ENCODE data around the gene ATG10.
"Not testable (repeated sequence)": the region's sequence is repeated elsewhere in the genome, so short reads cannot be mapped to it uniquely, and the experiment has no call there.

Gene ATG10

DNA sequence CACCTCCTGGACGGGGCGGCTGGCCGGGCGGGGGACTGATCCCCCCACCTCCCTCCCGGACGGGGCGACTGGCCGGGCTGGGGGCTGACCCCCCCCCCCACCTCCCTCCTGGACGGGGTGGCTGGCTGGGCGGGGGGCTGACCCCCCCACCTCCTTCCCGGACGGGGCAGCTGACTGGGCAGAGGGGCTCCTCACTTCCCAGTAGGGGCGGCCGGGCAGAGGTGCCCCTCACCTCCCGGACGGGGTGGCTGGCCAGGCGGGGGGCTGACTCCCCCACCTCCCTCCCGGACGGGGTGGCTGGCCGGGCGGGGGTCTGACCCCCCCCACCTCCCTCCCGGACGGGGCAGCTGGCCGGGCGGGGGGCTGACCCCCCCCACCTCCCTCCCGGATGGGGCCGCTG lies 11.3 kb downstream of the ATG10 start:
- not testable (repeated sequence) for DNase-seq

GRCh38 chr5:81983563-81983962 lies 11.7 kb downstream of the ATG10 start:
- not testable (repeated sequence) for DNase-seq

- no peak for DNase-seq
Observed at GRCh38 chr5:81986126-81986525, 14.3 kb downstream of the ATG10 start.

DNA sequence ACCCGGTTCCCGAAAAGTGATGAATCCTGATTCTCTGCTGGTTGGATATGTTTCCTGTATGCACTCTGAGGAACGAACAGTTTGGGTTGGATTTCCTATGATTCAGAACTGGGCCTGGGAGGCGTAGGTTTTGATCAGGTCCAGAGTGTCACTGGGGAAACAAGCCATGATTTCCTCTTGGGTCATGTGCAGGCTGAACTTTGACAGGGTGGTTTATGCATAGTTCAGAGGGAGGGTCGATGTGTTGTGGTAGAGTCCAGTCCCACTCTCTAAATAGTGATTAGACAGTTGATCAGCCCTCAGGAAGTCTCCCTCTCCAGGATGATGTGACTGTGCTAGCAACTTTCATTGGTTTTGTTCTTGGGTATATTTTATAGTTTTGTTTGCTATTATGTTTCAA lies 17.4 kb downstream of the ATG10 start:
- DNase-seq: no peak

GRCh38 chr5:81994679-81995078 lies 22.9 kb downstream of the ATG10 start:
- DNase-seq: no peak

GRCh38 chr5:81995407-81995806 lies 23.6 kb downstream of the ATG10 start:
- DNase-seq: no peak

DNA sequence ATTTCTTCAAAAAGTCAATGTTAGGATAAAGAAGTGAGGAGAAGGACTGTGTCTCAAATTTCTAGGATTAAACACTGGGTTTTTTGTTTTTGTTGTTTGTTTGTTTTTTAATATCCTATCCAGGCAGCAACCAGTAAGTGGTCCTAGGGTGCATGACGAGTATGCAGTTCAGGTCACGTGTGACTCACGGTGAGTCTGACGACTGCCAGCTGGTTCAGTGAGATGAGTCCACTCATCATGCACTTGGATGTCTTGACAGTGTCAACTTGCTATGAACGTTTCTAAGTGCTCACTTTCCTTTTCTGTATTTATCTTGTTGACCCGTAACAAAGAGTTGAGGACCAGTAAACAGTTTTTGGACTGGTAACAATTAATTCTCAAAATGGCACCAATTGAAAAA lies 32.7 kb downstream of the ATG10 start:
- no peak for DNase-seq

DNA sequence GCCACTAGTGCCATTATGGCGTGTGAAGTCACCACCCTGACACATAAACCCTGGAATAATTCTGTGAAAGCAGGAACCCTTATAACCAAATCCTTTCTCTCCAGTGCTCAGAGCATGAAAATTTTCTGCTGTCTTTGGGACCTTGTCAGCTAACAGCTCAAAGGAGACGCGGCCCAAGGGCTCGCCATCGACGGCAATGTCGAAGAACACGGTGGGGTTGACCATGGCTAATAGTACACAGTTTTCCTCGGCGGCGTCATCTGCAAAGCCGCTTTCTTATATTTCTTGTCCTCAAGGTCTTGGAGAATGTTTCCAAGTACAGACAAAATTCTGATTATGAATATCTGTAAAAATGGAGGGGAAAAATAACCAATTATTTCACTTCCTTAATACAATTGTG lies 38.0 kb downstream of the ATG10 start:
- DNase-seq: not testable (repeated sequence)

DNA sequence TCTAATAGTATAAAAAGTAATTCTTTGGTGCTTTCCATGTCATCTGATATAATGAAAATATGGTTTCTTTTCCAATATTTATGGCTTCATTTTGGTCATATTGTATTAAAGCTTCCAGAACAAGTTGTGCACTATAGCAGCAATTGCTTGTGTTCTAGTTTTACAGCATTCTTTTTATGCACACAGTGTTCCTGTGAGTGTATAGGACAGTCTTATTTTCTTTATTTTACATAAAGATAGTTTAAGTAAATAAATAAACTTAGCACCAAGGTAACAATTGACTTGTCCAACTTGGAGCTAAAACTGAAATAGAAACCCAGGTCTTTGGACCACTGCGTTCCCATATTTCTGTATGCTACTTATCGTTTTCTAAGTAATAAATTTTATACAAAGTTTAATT lies 38.9 kb downstream of the ATG10 start:
- DNase-seq: no peak

- no peak for DNase-seq
Observed at GRCh38 chr5:82011761-82012160, 39.9 kb downstream of the ATG10 start.

GRCh38 chr5:82014644-82015043 lies 42.8 kb downstream of the ATG10 start:
- DNase-seq: not testable (repeated sequence)

DNA sequence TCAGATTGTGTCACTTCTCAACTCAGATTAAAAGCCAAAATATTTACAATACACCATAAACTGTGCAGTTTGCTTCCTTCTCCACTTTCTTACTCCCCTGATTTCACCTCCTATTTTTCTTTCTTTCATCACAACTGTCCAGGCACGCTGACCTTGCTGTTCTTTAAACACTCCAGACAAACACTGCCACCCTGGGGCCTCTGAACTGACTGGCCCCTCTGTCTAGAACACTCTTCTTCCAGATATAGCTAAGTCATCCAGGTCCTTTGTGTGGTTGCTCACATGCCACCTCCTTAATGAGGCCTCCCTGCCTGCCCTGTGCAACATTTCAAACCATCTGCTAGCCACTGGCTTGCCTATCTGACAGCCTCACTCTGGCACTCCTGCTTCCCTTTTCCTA lies 46.6 kb downstream of the ATG10 start:
- DNase-seq: no peak

GRCh38 chr5:82019342-82020138 lies 47.7 kb downstream of the ATG10 start:
- DNase-seq: no peak

- no peak for DNase-seq
Observed at GRCh38 chr5:82022499-82022898, 50.7 kb downstream of the ATG10 start.

GRCh38 chr5:82023644-82024043 lies 51.8 kb downstream of the ATG10 start:
- DNase-seq: no peak

GRCh38 chr5:82031220-82032119 lies 59.6 kb downstream of the ATG10 start:
- no peak for DNase-seq

DNA sequence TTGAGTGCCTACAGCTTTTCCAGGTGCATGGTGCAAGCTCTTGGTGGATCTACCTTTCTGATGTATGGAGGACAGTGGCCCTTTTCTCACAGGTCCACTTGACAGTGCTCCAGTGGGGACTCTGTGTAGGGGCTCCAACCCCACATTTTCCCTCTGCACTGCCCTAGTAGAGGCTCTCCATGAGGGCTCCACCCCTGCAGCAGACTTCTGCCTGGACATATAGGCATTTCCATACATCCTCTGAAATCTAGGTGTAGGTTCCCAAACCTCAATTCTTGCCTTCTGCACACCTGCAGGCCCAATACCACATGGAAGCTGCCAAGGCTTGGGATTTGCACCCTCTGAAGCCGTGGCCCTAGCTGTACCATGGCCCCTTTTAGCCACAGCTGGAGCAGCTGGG lies 71.1 kb downstream of the ATG10 start:
- DNase-seq: not testable (repeated sequence)

- no peak for DNase-seq
Observed at GRCh38 chr5:82044010-82044409, 72.2 kb downstream of the ATG10 start.

DNA sequence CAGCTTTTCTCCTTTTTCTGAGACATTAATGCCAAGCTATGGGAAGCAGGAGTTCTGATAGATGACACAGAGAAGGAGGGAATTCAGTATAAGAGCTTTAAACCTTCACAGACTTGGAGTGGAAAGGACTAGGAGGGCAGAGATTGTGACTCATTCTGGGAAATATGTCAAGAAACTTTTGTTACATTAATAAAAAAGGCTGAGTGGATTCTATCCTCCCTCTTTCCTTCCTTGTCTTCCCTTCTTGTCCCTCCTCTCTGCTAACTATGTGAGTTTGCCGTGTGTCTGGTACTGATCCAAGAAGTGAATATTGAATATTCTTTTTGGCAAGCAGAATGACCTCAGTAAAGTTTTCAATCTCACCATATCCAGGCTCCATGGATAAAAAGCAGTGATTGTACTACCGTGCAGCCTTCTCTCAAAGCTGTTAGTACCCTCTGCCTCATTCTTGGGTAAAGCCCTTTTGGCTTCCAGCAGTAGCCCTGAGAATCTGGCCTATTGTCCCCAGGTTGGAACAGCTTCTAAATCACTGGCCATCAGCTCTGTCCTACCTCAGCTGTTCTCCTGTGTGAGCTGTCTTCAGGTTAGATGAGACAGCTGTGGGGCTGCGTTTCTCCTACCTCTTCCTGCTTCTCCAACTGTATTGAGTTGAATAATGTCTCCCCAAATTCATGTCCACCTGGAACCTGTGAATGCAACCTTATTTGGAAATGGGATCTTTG lies 73.9 kb downstream of the ATG10 start:
- no peak for DNase-seq

GRCh38 chr5:82046276-82046647 lies 74.4 kb downstream of the ATG10 start:
- DNase-seq: no peak

DNA sequence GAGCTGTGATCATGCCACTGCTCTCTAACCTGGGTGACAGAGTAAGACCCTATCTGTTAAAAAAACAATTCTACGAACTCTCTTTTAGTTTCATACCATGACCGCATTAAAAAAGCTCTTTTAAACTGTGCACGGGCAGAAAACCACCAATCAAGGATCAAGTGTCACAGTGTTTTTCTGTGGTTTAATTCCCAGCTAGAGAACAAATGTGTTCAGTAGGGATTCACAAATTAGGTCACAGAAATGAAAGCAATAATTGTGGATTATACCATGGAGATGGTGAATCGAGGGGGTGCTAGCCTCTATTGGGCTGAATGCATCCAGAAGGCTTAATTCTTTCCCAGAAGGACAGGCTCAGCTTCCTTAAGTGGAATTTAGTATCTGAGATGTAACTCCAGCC lies 79.1 kb downstream of the ATG10 start:
- no peak for DNase-seq

DNA sequence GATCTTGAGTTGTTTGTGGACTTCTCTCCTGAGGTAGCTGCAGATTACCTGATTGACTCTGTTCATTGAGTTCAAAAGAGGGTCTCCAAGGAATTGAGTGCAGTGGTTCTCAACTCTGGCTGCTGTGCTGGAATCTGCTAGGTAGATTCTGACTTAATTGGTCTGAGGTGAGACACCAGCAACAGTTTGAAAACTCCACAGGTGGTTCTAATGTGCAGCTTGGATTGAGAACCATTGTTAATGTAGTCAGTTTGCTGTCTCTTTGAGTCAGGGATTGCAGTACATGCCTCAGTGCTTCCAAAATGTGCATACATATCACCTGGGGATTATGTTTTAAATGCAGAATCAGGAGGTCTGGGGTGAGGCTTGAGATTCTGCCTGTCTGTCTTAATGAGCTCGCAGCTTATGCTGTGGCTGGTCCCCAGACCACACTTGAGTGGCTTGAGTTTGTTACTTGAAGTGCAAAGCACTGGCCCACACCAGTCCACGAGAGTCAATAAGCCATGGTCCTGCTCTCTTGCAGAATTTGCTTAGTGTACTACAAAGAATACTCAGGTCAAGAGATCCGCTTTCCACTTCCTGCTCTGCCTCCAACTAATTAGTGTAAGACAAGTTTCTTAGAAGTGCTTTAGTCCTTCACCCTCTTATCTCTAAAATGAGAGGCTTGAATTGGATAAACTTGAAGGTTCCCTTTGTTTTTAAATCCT lies 82.3 kb downstream of the ATG10 start:
- DNase-seq: no peak

- DNase-seq: no peak
Observed at GRCh38 chr5:82057051-82057450, 85.2 kb downstream of the ATG10 start.
